Retinal pigment epithelial cell (primary cell): Measurements from ENCODE around the gene CDC6.
A peak's percentile ranks its signal among the peaks of the same experiment; 100 is the strongest.

ENCODE experiments used
- DNase-seq: peaks from one replicate; pipeline ENCODE4 v3.0.0-alpha.2; 2010; ENCODE audit warnings: low read depth
- H3K4me3 ChIP-seq: 2 replicates; pipeline ENCODE4 v1.5.1; 2011; ENCODE audit warnings: mild to moderate bottlenecking, low read length, control low read depth, moderate library complexity
- TF ChIP-seq, protein P1 (sequence below): conservative IDR thresholded peaks from 2 replicates; pipeline ENCODE4 v1.5.1; 2011; ENCODE audit warnings: low read depth, low read length, control low read depth, inconsistent platforms

CDC6 gene

DNA sequence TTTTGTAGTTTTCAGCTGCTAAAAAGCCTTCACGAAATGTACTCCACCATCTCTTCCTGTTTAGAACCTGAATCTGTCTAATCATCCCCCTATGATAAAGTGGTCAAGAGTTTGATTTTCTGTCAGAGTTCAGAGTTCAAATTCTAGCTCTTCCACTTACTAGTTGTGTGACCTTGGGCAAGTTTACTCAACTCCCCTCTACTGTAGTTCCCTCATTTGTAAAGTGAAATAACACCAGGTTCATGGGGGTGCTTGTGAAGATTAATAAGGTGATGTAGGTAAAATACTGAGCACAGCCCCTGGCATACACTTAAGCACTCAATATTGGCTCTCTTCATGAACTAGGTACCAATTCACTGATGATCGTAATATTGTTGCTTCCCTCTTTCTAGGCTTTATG is 1.2 kb upstream of the CDC6 start:
- TF ChIP-seq, protein P1, sequence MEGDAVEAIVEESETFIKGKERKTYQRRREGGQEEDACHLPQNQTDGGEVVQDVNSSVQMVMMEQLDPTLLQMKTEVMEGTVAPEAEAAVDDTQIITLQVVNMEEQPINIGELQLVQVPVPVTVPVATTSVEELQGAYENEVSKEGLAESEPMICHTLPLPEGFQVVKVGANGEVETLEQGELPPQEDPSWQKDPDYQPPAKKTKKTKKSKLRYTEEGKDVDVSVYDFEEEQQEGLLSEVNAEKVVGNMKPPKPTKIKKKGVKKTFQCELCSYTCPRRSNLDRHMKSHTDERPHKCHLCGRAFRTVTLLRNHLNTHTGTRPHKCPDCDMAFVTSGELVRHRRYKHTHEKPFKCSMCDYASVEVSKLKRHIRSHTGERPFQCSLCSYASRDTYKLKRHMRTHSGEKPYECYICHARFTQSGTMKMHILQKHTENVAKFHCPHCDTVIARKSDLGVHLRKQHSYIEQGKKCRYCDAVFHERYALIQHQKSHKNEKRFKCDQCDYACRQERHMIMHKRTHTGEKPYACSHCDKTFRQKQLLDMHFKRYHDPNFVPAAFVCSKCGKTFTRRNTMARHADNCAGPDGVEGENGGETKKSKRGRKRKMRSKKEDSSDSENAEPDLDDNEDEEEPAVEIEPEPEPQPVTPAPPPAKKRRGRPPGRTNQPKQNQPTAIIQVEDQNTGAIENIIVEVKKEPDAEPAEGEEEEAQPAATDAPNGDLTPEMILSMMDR: no peak
- no peak for DNase-seq

DNA sequence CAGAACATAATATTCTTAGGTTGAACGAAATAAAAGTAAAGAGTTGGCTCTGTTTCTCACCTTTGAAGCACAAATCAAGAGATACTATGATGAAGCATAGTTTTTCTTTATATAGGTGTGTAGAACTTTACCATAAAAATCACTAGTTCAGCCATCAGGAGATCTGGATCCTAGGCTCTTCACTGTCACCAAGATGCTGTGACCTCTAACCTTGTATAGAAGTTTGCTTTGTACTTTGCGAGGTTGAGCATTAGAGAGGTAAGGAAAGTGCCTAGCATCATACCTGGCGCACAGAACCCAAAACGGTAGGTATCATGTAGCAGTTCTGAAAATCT is 553 bp upstream of the CDC6 start:
- peak overlapping the region; percentile 24 for H3K4me3 ChIP-seq
- TF ChIP-seq, protein P1: no peak
- no peak for DNase-seq

More for the DNA sequence above, 1.2 kb upstream of the CDC6 start:
- H3K4me3 ChIP-seq: no peak overlapping the region

DNA sequence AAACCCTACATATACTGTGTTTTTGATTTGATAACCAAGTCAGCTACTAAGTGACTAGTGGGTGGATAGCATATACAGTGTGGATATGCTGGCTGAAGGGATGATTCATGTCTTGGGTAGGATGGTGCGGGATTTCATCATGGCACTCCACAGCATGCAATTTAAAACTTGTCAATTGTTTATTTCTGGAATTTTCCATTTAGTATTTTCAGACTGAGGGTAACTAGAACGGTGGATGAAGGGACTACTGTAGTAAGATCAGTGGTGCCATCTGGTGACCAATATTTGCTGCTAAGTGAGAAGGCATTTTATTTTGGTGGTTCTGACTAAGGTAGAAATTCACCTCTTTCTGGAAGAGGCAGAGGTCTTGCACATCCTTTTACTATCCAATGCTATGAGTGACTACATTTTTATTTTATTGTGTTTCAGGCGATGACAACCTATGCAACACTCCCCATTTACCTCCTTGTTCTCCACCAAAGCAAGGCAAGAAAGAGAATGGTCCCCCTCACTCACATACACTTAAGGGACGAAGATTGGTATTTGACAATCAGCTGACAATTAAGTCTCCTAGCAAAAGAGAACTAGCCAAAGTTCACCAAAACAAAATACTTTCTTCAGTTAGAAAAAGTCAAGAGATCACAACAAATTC is 3.1 kb downstream of the CDC6 start:
- TF ChIP-seq, protein P1: peak; percentile 79
- no peak for DNase-seq
- no peak overlapping the region for H3K4me3 ChIP-seq

DNA sequence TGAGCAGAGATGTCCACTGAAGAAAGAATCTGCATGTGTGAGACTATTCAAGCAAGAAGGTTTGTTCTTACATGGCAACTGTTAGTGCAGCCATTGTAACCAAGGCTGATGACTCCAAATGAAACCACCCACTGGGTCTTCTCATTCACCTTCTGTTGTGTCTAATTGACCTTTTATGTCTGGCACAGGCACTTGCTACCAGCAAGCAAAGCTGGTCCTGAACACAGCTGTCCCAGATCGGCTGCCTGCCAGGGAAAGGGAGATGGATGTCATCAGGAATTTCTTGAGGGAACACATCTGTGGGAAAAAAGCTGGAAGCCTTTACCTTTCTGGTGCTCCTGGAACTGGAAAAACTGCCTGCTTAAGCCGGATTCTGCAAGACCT is 3.6 kb downstream of the CDC6 start:
- DNase-seq: no peak
- TF ChIP-seq, protein P1: no peak
- no peak overlapping the region for H3K4me3 ChIP-seq

DNA sequence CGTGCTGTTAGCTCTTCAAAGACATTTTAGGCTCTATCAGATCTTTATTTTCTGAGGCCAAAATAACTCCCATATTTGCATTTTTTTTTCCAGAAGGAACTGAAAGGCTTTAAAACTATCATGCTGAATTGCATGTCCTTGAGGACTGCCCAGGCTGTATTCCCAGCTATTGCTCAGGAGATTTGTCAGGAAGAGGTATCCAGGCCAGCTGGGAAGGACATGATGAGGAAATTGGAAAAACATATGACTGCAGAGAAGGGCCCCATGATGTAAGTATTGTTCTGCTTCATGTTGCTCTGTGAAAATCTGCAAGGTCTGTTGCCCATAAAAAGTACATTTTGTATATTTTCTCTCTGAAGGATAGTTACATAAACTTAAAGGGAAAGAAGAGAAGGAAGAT is 5.7 kb downstream of the CDC6 start:
- DNase-seq: no peak
- no peak overlapping the region for H3K4me3 ChIP-seq
- TF ChIP-seq, protein P1: no peak

DNA sequence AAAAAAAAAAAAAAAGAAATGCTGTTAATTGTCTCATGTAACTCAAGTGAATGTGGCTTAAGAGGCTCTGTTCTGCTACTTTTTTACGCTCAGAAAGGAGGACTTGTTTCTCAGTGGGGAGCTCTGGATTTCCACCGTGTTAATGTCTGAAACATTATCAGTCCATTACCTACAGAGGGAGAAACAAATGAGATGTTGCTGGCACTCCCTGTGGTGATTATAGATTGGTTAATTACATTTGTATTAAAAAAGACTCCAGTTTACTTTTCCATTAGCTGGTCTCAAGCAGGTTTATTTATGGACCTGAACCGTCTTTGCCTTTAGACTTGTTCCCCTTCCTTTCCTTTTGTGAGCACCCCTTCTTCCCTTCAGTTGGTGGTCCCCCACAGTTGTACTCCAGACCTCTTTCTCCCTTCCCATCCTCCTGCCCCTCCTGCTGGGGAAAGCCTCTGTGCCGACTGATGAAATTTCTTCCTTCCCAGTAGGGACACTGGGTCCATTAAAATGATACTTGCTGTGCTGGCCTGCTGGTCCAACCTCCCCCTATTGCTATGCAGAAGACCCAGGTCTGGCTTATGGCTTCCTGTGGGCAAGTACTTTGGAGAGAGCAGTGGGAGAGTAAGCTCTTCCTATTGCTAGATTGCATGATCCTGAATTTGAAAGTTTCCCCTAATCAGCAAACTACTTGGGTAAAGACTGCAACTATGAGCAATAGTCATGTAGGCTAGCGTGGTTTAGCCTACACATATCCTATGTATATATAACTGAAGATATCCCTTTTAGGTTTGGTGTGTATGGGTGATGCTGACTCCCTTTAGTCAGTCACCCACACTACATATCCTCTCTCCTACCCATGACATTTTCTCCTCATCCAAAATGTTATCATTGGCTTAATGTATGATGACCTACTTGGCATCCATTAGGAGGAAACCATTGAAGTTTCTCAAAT is 8.1 kb downstream of the CDC6 start:
- no peak for DNase-seq
- no peak overlapping the region for H3K4me3 ChIP-seq
- TF ChIP-seq, protein P1: no peak
